HG02970 (cell line): Measurements from ENCODE around the gene CCNYL1.
"Not testable (repeated sequence)": the region's sequence is repeated elsewhere in the genome, so short reads cannot be mapped to it uniquely, and the experiment has no call there.

Source experiments
- ATAC-seq: cut with Tn5 transposase; IDR thresholded peaks from one replicate; pipeline ENCODE4 v1.9.1; 2021; ENCODE audit warnings: mild to moderate bottlenecking, moderate library complexity, moderate number of reproducible peaks; ENCODE audit not compliant: unreplicated experiment, low FRiP score

CCNYL1 gene

GRCh38 chr2:207733597-207734240 is 22.3 kb downstream of the CCNYL1 start:
- ATAC-seq: no peak

GRCh38 chr2:207734264-207734635 is 22.8 kb downstream of the CCNYL1 start:
- no peak for ATAC-seq

DNA sequence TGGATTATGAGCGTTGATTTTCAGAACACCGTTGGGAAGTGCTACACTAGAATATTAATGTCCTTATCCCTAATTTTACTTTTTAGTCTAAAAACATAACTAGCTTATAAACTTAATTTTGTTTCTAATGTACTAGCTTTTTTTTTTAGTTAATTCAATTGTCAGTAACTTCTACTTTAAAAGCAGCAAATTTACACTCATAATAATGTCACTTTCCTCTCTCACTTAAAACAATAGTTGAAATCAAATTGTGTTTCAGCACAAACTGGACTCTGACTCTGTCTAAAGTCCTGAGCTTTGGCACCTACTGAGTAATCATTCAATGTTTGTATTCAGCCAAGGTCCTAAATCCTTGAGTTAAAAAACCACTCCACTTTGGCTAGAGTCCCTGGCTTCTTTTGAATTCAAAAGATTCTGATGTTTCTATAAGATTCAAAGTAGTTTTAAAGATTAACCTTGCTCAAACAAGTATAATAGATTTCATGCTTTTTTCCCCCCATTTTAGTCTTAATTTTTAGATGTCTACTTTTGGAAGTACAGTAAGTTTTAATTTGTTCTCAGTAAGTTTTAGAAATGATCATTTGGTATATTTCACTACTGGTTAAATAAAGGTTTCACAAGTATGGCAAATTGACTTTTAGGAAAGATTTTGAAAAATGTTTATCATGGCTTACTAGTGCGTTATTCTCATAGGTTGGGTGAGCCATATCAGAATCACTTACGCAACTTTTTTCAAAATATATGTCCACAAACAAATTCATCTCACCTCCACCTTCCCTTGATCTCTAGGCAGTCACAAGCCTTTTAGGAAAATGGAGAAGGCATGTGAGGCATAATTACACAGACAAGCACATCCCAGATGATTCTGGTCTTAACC is 23.4 kb downstream of the CCNYL1 start:
- ATAC-seq: no peak

DNA sequence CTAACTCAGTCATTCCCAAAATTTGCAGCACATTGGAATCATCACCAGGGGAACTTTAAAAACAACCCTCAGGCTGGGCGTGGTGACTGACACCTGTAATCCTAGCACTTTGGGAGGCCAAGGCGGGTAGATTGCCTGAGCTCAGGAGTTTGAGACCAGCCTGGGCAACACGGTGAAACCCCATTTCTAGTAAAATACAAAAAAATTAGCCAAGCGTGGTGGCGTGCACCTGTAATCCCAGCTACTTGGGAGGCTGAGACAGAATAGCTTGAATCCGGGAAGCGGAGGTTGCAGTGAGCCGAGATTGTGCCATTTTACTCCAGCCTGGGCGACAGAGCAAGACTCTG is 24.0 kb downstream of the CCNYL1 start:
- ATAC-seq: not testable (repeated sequence)

DNA sequence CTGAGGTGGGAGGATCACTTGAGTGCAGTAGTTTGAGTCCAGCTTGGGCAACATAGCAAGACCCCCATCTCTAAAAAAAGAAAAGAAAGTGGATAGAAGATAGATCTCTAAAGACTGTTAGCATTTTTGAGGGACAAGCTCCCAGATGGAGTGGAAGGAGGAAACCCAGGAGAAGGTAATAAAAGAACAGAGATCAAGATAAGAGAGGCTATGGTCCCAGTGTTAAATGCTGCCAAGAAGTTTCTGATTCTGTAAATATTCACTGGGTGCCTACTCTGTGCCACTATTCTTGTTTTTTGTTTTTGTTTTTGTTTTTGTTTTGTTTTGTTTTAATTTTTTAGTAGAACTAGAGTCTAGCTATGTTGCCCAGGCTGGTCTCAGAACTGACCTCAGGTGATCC is 32.1 kb downstream of the CCNYL1 start:
- ATAC-seq: no peak

GRCh38 chr2:207744050-207744449 is 32.6 kb downstream of the CCNYL1 start:
- ATAC-seq: no peak

DNA sequence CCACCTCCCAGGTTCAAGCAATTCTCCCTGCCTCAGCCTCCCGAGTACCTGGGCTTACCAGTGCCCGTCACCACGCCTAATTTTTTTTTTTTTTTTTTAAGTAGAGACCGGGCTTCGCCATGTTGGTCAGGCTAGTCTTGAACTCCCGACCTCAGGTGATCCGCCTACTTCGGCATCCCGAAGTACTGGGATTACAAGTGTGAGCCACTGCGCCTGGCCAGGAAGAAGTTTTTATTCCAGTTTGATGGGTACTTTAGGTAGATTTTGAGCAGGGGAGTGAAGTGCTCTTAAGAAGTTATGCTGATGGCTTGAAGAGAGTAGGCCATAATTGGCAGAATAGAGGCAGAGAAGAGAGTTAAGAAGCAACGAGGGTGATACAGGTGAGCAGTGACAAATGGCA is 33.0 kb downstream of the CCNYL1 start:
- ATAC-seq: no peak

DNA sequence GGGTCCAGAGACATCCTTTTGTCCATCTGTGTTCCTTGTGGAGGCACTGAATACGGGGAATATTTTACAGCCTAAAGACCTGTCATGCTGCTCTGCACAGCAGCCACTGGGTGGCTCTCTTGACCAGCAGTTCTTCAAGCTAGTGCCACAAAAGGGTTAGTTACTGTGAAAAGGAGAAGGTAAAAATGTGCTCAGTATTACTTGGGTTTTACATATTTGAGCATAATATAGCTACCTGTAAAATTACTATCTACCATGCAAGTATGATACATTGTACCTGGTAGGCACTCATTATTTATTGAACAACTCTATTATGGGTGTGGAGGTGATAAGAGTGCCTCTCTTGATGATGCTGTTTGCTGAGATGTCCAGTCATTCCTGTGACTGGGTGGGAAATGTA is 34.7 kb downstream of the CCNYL1 start:
- no peak for ATAC-seq

- ATAC-seq: no peak
Measured at GRCh38 chr2:207747653-207748560, 36.5 kb downstream of the CCNYL1 start.

GRCh38 chr2:207748993-207749392 is 37.6 kb downstream of the CCNYL1 start:
- no peak for ATAC-seq

- no peak for ATAC-seq
Measured at GRCh38 chr2:207749873-207750272, 38.4 kb downstream of the CCNYL1 start.

- ATAC-seq: no peak
Measured at GRCh38 chr2:207750345-207750744, 38.9 kb downstream of the CCNYL1 start.

GRCh38 chr2:207750876-207751275 is 39.4 kb downstream of the CCNYL1 start:
- no peak for ATAC-seq

- not testable (repeated sequence) for ATAC-seq
Measured at GRCh38 chr2:207753688-207754087, 42.2 kb downstream of the CCNYL1 start.

DNA sequence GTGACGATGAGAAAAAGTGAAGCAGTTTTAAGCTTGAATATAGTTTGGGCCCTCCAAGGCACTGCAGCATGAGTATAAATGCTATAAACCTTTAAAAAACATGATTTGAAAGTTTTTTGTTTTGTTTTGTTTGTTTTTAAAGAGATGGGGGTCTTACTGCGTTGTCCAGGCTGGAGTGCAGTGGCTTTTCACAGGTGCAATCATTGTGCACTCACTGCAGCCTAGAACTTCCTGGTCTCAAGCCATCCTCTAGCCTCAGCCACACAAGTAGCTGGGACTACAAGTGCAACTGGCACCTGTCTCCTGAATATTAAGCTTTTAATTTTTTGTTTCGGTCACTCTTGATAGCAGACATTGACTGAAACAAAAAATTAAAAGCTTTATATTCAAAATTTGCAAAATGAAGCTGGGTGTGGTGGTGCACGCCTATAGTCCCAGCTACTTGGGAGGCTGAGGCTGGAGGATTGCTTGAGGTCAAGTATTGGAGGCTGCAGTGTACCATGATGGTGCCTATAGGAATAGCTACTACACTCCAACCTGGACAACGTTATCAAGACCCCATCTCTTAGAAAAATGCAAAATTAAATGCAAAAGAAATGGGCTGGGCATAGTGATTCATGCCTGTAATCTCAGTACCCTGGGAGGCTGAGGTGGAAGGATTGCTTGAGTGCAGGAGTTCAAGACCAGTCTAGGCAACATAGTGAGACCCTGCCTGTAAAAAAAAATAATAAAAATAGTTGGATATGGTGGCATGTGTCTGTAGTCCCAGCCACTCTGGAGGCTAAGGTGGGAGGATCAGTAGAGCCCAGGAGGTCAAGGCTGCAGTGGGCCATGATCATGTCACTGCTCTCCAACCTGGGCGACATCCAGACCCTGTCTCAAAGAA is 43.3 kb downstream of the CCNYL1 start:
- no peak for ATAC-seq

- no peak for ATAC-seq
Measured at GRCh38 chr2:207758025-207758424, 46.6 kb downstream of the CCNYL1 start.

DNA sequence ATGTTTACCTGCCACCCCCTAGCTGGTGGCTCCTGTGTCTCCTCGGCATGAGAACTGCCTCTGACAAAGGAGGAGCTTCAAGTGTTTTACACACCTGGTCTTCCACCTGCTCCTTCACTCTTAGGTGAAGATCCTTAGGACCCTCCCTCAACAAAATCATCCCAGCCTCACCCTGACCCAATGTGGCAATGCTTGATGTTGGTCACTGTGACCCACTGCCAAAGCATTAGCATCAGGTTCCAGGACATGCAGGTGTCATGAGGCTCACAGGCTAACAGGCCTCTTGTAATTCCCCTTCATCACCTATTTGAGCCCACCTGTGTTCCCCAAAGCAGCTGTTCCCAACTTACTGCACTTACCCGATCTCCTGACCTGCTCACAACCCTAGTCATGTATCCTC is 48.5 kb downstream of the CCNYL1 start:
- ATAC-seq: no peak

DNA sequence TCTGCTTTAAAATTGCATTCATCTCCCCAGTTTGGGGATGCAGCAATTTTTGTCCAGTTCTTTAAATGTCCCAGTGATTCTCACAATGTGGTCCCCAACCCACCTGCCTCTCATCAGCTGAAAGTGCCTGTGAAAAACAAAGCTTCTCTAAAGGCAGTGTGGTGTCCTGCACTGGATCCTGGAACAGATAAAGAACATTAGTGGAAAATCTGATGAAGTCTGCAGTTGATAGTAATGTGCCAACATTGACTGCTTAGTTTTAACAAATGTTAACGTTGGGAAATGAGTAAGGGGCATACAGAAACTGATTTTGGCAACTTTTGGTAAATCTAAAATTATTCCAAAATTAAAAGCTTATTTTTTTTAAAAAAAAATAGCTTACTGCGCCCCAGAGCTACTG is 49.0 kb downstream of the CCNYL1 start:
- no peak for ATAC-seq

DNA sequence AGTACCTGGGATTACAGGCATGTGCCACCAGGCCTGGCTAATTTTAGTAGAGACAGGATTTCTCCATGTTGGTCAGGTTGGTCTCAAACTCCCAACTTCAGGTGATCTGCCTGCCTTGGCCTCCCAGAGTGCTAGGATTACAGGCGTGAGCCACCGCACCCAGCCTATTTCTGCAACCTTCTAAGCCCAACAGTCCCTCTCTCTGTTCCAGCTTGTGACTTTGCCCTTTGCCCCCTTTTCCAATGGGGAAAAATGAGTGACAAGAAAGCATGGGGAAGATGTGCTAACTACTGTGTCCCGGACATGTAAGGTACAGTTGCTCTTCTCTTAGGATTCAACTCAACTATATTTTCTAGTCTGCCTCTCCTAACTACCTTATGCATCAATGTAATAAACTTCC is 50.0 kb downstream of the CCNYL1 start:
- not testable (repeated sequence) for ATAC-seq

GRCh38 chr2:207762146-207762545 is 50.7 kb downstream of the CCNYL1 start:
- ATAC-seq: no peak
